ENCODE measurements around the gene TMEM239.
"Not testable (repeated sequence)": the region's sequence is repeated elsewhere in the genome, so short reads cannot be mapped to it uniquely, and the experiment has no call there.

TMEM239 gene

GRCh38 chr20:2816030-2816582 is at the start of gene TMEM239:
Gene TMEM239, plus strand, starts transcription at chr20:2816364. Its CDS starts 191 bp downstream, at chr20:2816555.
- no peak for DNase-seq

- DNase-seq, result no peak
Measured at GRCh38 chr20:2767768-2768631, 48.2 kb upstream of the TMEM239 start.

- DNase-seq, result no peak
Measured at GRCh38 chr20:2768632-2769015, 47.5 kb upstream of the TMEM239 start.

GRCh38 chr20:2770091-2770490 is 46.1 kb upstream of the TMEM239 start:
- not testable (repeated sequence) for DNase-seq

- DNase-seq, result no peak
Measured at GRCh38 chr20:2771631-2772080, 44.5 kb upstream of the TMEM239 start.

- no peak for DNase-seq
Measured at GRCh38 chr20:2773812-2774211, 42.4 kb upstream of the TMEM239 start.

GRCh38 chr20:2775139-2775538 is 41.0 kb upstream of the TMEM239 start:
- DNase-seq, result no peak

- DNase-seq, result no peak
Measured at GRCh38 chr20:2778602-2779321, 37.4 kb upstream of the TMEM239 start.

GRCh38 chr20:2780948-2781347 is 35.2 kb upstream of the TMEM239 start:
- DNase-seq, result no peak

- DNase-seq, result no peak
Measured at GRCh38 chr20:2783908-2784566, 32.1 kb upstream of the TMEM239 start.

- no peak for DNase-seq
Measured at GRCh38 chr20:2793471-2793870, 22.7 kb upstream of the TMEM239 start.

GRCh38 chr20:2794202-2794748 is 21.9 kb upstream of the TMEM239 start:
- DNase-seq, result no peak

- no peak for DNase-seq
Measured at GRCh38 chr20:2794866-2795447, 21.2 kb upstream of the TMEM239 start.

- DNase-seq, result no peak
Measured at GRCh38 chr20:2795451-2795850, 20.7 kb upstream of the TMEM239 start.

- DNase-seq, result no peak
Measured at GRCh38 chr20:2796011-2796660, 20.0 kb upstream of the TMEM239 start.

GRCh38 chr20:2797136-2797983 is 18.8 kb upstream of the TMEM239 start:
- DNase-seq, result no peak

- no peak for DNase-seq
Measured at GRCh38 chr20:2798095-2798805, 17.9 kb upstream of the TMEM239 start.

GRCh38 chr20:2798814-2799213 is 17.4 kb upstream of the TMEM239 start:
- no peak for DNase-seq

GRCh38 chr20:2799271-2799670 is 16.9 kb upstream of the TMEM239 start:
- DNase-seq, result no peak

All from activated CD4-positive, alpha-beta T cell treated with anti-CD3 and anti-CD28 coated beads, Interleukin-2, Interleukin-6, amounts not matched to agents 100 ng/mL and 50 ng/mL, durations not matched to agents 16 hours and 8 hours (primary cell).